SU-DHL-6 (cell line): Measurements from ENCODE around the gene PSAPL1.

Experiments
- CTCF ChIP-seq: fragments of 200-600 bp; sonication (generic); IDR thresholded peaks from one replicate; pipeline ENCODE4 v1.5.1; 2017; ENCODE audit warnings: antibody characterized with exemption, mild to moderate bottlenecking, low read length, moderate library complexity; ENCODE audit not compliant: insufficient read depth, poor library complexity, severe bottlenecking
- EZH2phosphoT487 ChIP-seq: fragments of 200-600 bp; sonication (generic), shearing (Covaris generic); conservative IDR thresholded peaks from 2 replicates; pipeline ENCODE4 v1.6.1; 2018; ENCODE audit warnings: mild to moderate bottlenecking, antibody characterized with exemption, low read length, moderate library complexity, mixed read lengths

GRCh38 chr4:7476820-7477219, 42.1 kb upstream of the PSAPL1 start:
- no peak for TF ChIP-seq CTCF
- TF ChIP-seq EZH2phosphoT487 = no peak
